Measurements from ENCODE around the gene MYDGF. TPM values are rescaled to one million over a fixed set of nuclear protein-coding genes. Genes with fewer than 3 reads are reported as not detected.
"Not testable (repeated sequence)": the region's sequence is repeated elsewhere in the genome, so short reads cannot be mapped to it uniquely, and the experiment has no call there.

Gene MYDGF
- total RNA-seq, 2 donors from 2014 or later: 43.2 to 53.7 TPM

DNA sequence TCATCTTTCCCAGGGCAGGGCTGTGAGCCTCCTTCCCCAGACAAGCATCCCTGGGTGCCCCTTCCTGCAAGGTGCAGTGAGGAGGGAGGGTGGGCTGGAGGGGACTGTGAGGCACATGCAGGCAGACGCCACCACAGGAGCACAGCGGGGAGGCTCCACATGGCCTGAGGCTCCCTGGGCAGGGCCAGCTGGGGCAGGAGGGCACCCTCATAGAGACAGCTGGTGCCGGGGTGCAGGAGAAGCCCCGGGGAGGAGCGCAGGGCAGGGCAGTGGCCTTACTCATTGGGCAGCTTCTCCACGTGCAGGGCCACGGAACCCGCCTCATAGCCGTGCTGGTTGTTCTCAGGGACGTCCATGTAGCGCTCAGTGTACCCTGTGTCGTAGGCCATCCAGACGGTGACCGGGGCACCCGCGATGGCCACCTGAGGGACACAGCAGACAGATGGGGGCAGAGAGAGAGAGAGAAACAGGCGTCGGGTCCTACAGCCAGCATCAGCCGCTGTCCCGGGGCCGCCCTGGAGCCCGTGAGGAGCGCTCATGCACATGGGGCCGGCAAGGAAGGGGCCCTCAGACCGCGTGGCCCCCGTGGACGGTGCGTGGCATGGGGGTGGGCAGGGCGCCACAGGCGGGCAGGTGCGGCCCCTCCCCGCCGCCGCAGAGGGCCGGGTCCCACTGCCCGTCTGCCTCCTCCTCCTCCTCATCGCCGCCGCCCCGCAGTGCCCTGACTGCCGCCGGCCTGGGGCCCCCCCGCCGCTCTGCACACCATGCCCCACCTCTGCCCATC is 12.5 kb upstream of the MYDGF start:
- no peak for DNase-seq
- no peak for ATAC-seq
- intact Hi-C loops (cut with DNase I): no loop called here

DNA sequence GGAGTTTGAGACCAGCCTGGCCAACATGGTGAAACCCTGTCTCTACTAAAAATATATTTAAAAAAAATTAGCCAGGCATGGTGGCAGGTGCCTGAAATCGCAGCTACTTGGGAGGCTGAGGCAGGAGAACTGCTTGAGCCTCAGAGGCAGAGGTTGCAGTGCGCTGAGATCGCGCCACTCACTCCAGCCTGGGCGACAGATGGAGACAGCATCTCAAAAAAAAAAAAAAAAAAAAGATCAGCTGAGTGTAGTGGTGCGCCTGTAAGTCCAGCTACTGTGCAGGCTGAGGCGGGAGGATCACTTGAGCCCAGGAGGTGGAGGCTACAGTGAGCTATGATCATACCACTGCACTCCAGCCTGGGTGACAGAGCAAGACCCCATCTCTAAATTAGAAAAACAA is 9.9 kb upstream of the MYDGF start:
- intact Hi-C loops (cut with DNase I); DNase-seq; ATAC-seq: not testable (repeated sequence)

DNA sequence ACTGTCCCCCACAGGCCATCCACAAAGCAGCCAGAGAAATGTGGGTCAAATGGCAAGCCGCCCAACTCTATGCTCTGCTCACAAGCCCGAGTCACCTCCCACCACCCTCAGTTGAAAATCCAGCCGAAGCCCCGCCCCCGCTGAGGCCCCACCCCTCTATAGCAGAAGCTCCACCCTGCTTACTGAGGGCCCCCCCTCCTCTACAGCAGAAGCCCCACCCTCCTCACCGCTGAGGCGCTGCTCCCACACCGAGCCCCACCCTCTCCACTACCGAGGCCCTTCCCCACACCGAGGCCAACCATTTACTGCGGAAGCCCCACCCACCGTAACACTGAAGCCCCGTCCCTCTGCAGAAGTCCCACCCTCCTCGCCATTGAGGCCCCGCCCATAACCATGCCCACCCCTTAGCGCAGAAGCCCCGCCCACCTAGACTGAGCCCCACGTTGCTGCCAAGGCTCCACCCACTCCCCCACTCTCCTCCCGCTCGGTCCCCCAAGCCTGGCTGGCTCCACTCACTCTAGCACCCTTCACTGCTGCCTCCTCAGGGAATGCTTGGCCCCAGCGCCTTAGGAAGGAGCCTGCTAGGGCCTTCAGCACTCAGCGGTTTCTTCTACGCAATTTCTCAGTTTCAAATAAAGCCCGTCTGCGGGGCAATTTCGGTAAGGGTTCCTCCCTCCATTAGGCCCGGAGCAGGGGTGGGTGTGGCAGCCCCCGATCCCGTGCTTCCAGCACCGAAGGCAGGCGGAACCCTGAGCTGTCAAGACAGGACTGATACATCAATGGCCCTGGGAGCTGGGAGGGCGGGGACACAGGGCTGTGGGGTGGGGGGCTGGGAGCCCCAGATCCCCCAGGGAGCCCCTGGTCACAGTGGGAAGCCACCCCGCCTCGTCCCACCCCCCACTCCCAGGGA is 9.0 kb upstream of the MYDGF start:
- intact Hi-C loops (cut with DNase I): no loop called here
- ATAC-seq: peak; percentile 7 to 43
- DNase-seq: peak; percentile 48

DNA sequence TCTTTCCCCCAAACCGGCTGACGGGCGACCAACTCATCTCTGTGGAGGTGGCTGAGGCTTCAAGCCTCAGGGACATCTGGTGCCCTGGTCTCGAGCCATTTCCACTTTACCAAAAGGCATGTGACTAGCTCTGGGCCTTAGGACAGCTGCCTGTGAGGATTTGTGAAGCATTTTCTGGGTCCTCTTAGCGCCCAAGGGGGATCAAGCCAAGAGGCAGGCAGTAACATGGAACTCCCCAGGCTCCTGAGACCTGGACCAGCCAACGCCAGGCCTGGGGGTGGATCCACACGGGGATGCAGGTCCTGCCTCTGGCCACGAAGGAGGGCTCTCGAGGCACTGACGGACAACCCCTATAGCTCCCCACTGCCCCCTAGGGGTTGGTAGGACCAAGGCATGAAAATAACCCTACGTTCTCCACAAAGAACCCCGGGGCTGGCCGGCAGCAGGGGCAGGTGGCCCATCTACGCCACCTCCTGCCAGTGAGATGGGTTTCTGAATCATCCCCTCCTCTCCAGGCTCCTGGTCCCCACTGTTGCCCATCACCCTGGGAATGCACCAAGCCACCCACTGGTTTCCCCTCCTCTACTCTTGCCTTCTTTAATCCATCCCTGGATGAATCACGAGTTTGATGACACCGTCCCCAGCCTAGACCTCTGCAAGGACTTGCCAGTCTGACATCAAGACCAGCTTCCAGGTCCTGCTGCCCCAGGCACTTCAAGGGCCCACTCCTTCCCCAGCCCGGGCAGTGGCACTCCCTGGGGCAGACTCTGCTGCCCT is 7.0 kb upstream of the MYDGF start:
- DNase-seq (peak; percentile 46), ATAC-seq (peak; percentile 18 to 68)
- intact Hi-C loops (cut with DNase I): no loop called here

DNA sequence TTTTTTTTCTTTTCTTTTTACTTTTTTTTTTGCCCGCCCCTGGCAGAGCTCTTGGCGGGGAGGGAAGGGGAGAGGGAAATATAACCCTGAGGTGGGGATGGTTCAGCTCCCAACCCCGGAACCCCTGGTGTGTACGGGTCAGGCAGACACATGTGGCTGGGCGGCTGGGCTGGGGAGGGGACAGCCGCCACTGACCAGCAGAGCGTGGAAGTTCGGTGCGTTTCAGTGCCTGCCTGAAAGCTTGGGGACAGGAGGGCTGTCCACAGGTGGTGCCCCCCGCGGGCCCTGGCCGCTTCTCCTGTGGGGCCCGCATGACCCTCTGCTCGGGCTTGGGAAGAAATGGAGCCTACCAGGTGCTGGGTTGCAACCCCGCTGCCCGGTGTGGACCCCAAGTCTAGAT is 5.2 kb upstream of the MYDGF start:
- ATAC-seq (no peak), DNase-seq (no peak)
- intact Hi-C loops (cut with DNase I): no loop called here

DNA sequence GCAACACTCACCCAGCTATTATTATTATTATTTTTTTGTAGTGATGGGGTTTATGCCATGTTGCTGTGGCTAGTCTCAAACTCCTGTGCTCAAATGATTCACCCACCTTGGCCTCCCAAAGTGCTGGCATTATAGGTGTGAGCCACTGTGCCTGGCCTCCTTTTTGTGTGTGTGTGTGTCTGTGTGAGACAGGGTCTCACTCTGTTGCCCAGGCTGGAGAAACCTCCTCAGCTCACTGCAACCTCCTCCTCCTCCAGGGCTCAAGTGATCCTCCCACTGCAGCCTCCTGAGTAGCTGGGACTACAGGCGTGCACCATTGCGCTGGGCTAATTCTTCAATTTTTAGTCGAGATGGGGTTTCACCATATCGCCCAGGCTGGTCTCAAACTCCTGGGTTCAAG is 3.6 kb upstream of the MYDGF start:
- ATAC-seq (no peak), DNase-seq (no peak)
- intact Hi-C loops (cut with DNase I): no loop called here

DNA sequence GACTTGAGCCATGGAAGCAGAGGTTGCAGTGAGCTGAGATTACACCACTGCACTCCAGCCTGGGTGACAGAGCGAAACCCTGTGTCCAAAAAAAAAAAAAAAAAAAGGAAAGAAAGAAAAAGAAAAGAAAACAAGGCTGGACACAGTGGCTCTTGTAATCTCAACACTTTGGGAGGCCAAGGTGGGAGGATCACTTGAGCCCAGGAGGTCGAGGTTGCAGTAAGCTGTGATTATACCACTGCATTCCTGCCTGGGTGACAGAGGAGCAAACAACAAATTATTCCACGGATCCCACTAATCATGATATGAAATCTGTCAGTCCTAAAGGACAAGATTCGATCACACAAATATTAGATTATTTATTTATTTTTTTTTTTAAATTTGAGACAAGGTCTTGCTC is 3.1 kb upstream of the MYDGF start:
- no peak for DNase-seq
- ATAC-seq: no peak
- intact Hi-C loops (cut with DNase I): no loop called here

DNA sequence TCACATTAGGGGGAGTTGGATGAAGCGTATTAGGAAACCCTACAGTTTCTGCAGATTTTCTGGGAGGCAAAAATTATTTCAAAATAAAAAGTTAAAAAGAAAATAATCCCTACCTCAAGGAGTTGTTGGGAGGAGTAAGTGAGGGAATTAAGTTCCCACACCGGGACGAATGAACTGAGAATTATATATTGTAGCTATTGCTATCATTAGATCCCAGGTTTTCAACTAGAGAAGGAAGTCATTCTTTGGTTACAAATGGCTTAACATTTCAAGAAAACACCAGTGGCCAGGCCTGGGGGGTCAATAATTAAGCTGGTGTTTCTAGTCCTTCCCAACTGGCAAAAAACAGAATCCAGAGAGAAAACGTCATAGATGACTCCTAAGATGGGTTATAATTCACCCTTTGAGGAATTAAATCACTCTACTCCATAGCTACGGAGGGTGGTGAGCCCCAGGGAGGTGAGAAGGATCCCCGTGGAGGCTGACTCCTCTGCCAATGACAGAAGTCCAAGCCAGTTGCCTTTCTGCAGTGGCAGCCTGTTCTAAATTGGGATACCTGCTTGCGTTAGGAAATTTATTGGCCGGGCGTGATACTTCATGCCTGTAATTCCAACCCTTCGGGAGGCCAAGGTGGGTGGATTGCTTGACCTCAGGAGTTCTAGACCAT is 1.2 kb upstream of the MYDGF start:
- no peak for ATAC-seq
- DNase-seq: no peak
- intact Hi-C loops (cut with DNase I): no loop called here

DNA sequence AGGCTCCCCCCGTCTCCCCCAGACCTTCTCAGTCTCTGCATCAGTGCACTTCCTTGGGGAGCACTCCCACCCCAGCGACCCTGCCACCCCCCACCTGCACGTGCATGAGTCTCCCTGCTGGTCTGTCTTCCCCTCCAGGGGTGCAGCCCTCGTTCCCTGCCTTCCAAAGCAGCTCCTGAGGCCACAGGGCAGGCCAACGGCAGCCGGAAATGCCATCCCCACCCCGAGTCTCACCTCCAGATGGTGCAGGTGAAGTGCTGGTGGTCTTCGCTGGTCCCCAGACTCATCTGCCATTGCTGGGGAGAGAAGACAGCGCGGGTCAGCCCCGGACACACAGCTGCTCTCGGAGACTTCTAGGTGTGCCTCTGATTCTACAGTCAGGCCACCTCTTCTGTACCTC is 5.5 kb downstream of the MYDGF start:
- DNase-seq (no peak), ATAC-seq (no peak)
- intact Hi-C loops (cut with DNase I): no loop called here

DNA sequence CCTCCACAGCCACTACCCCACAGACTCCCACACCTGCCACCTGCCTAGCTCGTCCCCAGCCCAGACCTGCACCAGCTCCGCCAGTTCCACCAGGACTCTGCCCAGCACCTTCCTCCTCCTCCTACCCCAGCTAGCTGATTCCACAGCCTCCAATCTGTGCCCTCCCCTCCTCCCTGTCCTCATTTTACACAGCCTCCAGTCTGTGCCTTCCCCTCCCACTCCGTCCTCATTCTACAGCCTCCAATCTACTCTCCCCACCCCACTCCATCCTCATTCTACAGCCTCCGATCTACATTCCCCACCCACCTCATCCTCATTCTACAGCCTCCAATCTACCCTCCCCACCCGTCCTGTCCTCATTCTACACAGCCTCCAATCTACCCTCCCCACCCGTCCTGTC is 7.3 kb downstream of the MYDGF start:
- DNase-seq: no peak
- intact Hi-C loops (cut with DNase I): no loop called here
- no peak for ATAC-seq

DNA sequence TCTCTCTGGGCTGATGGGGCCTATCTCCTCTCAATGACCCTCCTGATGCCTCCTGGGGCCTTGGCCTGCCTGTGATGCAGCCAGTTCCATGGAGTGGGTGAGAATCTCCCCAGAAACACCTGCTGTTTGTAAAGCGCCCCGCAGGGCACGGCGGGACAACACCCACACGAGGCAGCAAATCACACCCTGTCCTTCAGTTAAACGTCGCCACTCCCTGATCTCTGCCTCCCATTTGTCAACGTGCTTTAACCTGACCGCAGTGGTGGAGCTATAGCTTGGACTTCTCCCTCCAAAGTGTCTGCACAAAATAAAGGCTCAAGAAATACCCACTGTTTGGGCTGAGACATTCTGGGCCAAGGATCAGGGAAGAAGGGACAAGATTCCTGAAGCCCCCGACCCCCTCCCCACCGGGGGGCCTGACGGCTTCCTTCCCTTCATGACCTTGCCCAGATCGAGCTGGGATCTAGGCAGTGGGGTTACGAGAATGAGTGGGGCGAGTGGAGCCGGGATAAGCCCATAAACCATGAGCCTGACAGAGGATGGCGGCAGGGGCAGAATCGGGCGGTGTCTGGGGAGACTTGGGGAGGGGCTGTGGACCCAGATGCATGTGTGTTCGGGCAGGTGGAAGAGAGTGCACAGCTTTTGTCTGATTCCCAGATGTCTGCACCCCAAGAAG is 8.0 kb downstream of the MYDGF start:
- ATAC-seq: no peak
- intact Hi-C loops (cut with DNase I): no loop called here

DNA sequence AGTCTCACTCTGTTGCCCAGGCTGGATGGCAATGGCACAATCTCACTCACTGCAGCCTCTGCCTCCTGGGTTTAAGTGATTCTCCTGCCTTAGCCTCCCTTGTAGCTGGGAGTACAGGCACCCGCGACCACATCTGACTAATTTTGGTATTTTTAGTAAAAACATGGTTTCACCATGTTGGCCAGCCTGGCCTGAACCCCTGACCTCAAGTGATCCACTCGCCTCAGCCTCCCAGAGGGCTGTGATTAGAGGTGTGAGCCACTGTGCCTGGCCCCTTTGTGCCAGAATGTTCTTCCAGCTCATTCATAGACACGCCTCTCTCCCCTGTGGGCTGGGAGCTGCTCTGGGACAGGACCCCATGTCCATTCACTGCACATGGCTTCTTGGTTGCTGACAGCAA is 9.1 kb downstream of the MYDGF start:
- intact Hi-C loops (cut with DNase I): no loop called here
- ATAC-seq: no peak
- no peak for DNase-seq

More for the DNA sequence above, 8.0 kb downstream of the MYDGF start:
- no peak for DNase-seq

DNA sequence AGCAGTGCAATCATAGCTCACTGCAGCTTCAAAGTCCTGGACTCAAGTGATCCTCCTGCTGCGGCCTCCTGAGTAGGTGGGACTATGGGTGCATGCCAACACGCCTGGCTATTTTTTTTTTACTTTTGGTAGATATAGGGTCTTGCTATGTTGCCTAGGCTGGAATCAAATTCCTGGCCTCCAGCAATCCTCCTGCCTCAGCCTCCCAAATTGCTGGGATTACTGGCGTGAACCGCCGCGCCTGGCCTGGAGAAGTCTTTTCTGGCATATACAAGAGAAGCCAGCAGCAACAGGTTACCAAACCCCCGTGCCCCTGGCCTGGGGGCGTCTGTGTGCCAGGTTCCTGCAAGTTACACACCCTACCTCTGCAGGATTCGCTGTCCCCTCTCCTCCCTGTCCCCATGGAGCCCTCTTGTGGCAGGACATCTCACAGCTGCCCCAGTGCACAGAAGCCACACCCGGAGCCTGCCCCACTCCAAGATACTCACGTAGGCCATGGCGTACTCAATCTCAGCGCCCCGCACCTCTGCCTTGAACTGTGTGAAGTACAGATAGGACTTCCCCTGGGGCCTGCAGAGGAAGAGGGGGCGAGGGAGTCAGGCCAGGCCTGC is 9.9 kb downstream of the MYDGF start:
- ATAC-seq: peak in 1 of 2 donors; percentile 25
- intact Hi-C loops (cut with DNase I): no loop called here
- no peak for DNase-seq

DNA sequence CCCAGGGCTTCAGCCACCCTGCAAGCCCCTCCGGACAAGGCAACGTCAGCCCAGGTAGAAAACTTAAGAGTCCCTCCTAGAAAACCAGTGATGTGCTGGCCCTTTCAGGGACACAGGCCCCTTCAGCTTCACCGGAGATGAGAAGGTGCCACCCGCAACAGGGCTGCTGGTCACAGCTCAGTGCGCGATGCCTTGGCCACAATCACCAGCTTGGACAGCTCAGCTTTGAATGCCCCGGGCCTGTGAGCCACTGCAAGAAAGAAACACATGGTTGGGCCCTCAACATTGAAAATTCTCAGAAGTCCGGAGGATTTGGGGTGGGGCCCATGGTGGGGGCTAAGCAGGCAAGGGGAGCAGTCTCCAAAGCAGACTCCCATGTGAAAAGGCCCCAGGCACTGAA is 12.3 kb downstream of the MYDGF start:
- no peak for ATAC-seq
- intact Hi-C loops (cut with DNase I): no loop called here
- no peak for DNase-seq

DNA sequence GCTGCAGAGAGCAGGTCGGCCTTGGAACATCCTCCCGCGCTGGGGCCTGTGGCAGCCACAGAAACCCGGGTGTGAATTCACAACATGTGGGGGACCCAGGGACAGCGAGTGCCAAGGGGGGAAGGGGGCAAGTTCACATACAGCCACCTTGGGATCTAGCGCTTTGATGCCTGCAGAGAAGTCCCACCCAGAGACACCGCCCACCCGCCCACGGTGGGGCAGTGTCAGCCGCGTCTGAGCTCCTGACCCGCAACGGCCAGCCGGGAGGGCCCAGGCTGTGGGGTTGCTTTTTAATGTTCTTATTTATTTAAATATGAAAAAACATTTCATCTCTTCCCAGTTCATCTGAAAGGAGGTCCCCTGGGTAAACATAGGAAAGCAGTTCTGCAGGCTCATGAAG is 12.9 kb downstream of the MYDGF start:
- ATAC-seq (no peak), DNase-seq (no peak)
- intact Hi-C loops (cut with DNase I): no loop called here

DNA sequence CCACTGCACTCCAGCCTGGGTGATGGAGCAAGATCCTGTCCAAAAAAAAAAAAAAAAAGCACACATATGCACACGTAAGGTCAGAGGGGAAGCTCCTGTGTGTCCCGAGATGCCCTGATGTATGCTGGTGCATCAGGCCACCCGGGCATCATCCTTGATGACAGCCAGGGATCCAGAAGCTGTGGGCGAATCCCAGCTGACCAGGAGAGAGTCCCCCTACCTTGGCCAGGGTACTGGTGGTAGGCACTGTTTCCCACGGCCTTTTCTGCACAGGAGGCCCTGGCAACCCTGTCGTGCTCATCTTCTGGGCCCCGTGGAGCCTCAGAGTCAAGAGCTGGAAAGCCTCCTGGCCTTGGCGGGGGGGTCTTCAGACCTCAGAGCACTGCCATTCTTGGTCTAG is 14.0 kb downstream of the MYDGF start:
- ATAC-seq (no peak), DNase-seq (no peak)
- intact Hi-C loops (cut with DNase I): no loop called here

DNA sequence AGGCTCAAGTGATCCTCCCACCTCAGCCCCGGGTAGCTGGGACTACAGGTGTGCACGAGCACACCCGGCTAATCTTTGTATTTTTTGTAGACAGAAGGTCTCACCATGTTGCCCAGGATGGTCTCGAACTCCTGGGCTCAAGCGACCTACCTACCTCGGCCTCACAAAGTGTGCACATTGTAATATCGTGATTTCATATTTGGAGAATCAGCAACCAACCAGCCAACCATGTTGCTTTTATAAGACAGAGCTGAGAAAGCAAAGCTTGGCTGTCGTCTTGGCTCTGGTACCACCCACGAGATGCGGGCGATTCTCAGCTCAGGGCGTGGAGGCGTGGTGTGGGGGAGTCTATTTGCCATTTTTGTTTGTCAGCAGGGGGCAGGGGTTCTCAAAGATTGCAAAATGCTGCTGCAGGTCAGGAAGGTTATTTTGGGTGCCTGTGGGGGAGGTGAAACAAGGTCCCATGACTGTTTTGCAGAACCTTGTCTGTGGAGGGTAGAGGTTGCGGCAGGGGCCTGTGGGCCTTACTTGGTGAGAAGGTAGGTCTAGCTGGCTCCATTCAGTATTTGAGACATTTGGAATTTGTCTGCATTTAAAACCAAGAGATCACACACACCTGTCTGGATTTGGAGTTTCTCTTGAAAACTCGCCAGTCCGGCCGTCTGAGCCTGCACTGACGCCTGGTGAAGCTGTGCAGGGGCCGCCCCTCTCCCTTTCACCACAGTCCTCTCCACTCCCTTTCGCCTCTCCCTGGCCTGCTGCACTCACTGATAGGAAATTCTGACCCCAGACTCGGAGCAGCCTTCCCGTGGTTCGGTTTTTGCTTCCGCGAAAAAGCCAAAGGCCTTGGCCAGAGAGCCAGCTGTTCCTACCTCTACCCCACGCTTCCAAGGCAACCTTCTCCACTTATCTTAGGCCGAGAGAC is 15.4 kb downstream of the MYDGF start:
- intact Hi-C loops (cut with DNase I): no loop called here
- ATAC-seq: no peak
- no peak for DNase-seq
